Nephron (organoid): Measurements from ENCODE around the gene MMAA.
A peak's percentile ranks its signal among the peaks of the same experiment; 100 is the strongest.
"Not testable (repeated sequence)": the region's sequence is repeated elsewhere in the genome, so short reads cannot be mapped to it uniquely, and the experiment has no call there.

Source experiments
- H3K27ac Mint-ChIP-seq, 3 experiments: 2 replicates each; pipeline ENCODE4 v1.8.0; 2020; ENCODE audit warnings: mixed read lengths in 3 of 3, mild to moderate bottlenecking in 2 of 3, moderate library complexity in 1 of 3
- H3K27me3 Mint-ChIP-seq: 2 replicates; pipeline ENCODE4 v1.8.0; 2021; ENCODE audit warnings: low read depth, mild to moderate bottlenecking, moderate library complexity, mixed read lengths
- H3K36me3 Mint-ChIP-seq: 2 replicates; pipeline ENCODE4 v1.8.0; 2020; ENCODE audit warnings: low read depth, mixed read lengths
- H3K4me1 Mint-ChIP-seq: 2 replicates; pipeline ENCODE4 v1.8.0; 2020; ENCODE audit warnings: mixed read lengths
- H3K4me3 Mint-ChIP-seq, 3 experiments: 2 replicates each; pipeline ENCODE4 v1.8.0; 2020; ENCODE audit warnings: mild to moderate bottlenecking in 3 of 3, mixed read lengths in 3 of 3, moderate library complexity in 2 of 3
- H3K9me3 Mint-ChIP-seq: 2 replicates; pipeline ENCODE4 v1.8.0; 2020; ENCODE audit warnings: mixed read lengths
- TF ChIP-seq, protein P1 (sequence below), 3 experiments: fragments of 200-600 bp; sonication (generic); IDR thresholded peaks; one replicate each; pipeline ENCODE4 v1.5.0; 2021; ENCODE audit warnings: antibody characterized with exemption in 3 of 3; ENCODE audit not compliant: unreplicated experiment in 3 of 3

The MMAA gene

DNA sequence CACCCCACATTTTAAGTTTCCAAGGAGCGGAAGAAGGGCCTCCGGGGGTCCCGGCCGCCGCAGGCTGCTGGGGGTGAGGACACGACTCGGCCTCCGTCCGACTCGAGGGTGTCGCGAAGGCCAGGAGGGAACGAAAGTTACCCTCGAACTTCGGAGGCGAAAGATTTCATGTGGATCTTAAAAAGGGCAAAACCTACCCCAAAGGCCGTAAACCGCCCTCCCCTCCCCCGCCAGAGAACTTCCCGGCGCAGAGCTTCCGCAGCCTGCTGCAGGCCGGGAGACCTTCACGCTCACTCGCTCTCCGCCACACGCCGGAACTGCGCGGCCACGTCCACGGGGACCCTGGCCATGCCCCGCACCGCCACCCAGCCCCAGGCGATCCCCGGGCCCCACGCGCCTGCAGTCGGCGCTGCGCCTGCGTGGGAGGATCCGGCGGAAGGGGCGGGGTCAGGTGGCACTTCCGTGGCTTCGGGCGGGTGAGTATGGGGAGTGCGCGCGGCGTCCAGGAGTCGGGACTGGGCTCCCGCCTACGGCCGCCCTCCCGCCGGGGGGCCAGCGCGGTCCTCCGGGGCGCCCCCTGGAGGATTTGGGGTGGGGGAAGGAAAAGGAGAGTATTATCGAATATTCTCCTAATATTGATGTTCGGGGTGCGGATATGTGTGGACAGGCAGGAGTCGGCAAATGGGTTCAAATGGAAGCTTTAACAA lies at the start of gene MMAA:
Gene MMAA (plus strand): TSS at position 454 of the 707 bp plus-strand sequence. CDS start 19,755 bp downstream, outside the sequence.
- H3K27ac Mint-ChIP-seq = peak within 1 kb of the TSS; percentile 98 to 100 (median 100)
- H3K9me3 Mint-ChIP-seq = peaks cover 12% of the 10 kb centered on the region
- H3K36me3 Mint-ChIP-seq = peaks cover 20% of the 10 kb centered on the region
- TF ChIP-seq, protein P1, sequence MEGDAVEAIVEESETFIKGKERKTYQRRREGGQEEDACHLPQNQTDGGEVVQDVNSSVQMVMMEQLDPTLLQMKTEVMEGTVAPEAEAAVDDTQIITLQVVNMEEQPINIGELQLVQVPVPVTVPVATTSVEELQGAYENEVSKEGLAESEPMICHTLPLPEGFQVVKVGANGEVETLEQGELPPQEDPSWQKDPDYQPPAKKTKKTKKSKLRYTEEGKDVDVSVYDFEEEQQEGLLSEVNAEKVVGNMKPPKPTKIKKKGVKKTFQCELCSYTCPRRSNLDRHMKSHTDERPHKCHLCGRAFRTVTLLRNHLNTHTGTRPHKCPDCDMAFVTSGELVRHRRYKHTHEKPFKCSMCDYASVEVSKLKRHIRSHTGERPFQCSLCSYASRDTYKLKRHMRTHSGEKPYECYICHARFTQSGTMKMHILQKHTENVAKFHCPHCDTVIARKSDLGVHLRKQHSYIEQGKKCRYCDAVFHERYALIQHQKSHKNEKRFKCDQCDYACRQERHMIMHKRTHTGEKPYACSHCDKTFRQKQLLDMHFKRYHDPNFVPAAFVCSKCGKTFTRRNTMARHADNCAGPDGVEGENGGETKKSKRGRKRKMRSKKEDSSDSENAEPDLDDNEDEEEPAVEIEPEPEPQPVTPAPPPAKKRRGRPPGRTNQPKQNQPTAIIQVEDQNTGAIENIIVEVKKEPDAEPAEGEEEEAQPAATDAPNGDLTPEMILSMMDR (IDR thresholded peaks at IDR 0.05; ENCODE audit: unreplicated experiment in 3 of 3) = peak; percentile 64 to 71 (median 70)
- H3K4me1 Mint-ChIP-seq = peaks cover 38% of the 10 kb centered on the region
- peak within 1 kb of the TSS; percentile 90 to 99 (median 98) for H3K4me3 Mint-ChIP-seq
- no peaks in the 10 kb centered on the region for H3K27me3 Mint-ChIP-seq

DNA sequence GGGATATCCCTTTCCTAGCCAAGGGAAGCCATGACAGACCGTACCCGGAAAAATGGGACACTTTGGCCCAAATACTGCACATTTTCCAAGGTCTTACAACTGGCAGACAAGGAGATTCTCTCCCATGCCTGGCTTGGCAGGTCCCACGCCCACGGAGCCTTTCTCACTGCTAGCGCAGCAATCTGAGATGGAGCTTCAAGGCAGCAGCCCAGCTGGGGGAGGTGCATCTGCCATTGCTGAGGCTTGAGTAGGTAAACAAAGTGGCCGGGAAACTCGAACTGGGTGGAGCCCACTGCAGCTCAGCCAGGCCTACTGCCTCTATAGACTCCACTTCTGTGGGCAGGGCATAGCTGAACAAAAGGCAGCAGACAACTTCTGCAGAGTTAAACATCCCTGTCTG lies 44.6 kb upstream of the MMAA start:
- not testable (repeated sequence) for H3K4me1 Mint-ChIP-seq, H3K36me3 Mint-ChIP-seq, H3K4me3 Mint-ChIP-seq, H3K27ac Mint-ChIP-seq, H3K27me3 Mint-ChIP-seq
- peaks cover 31% of the 10 kb centered on the region for H3K9me3 Mint-ChIP-seq

DNA sequence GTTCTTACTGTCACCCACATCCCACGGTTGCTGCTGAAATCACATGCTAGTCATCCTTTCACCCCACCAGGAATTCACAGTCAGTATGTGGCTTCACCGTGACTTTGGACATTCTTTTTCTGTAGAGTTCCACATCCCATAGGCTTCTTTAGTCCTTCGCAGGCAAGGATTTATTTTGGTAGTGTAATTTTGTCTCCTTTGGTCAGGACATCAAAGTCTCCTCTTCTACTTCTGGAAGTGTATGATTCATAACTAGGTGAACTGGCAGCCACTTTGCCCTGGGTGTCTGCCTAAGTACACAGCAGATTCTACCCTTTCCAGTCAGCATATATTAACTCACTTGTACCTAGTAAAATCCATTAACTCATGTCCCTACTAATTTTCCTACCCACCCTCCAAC lies 38.3 kb upstream of the MMAA start:
- no peaks in the 10 kb centered on the region for H3K36me3 Mint-ChIP-seq
- H3K27ac Mint-ChIP-seq = no peak overlapping the region
- peaks cover 15% of the 10 kb centered on the region for H3K9me3 Mint-ChIP-seq
- TF ChIP-seq, protein P1 (IDR thresholded peaks at IDR 0.05; ENCODE audit: unreplicated experiment in 3 of 3) = no peak
- peaks cover 10% of the 10 kb centered on the region for H3K27me3 Mint-ChIP-seq
- H3K4me1 Mint-ChIP-seq = no peaks in the 10 kb centered on the region
- no peak overlapping the region for H3K4me3 Mint-ChIP-seq

DNA sequence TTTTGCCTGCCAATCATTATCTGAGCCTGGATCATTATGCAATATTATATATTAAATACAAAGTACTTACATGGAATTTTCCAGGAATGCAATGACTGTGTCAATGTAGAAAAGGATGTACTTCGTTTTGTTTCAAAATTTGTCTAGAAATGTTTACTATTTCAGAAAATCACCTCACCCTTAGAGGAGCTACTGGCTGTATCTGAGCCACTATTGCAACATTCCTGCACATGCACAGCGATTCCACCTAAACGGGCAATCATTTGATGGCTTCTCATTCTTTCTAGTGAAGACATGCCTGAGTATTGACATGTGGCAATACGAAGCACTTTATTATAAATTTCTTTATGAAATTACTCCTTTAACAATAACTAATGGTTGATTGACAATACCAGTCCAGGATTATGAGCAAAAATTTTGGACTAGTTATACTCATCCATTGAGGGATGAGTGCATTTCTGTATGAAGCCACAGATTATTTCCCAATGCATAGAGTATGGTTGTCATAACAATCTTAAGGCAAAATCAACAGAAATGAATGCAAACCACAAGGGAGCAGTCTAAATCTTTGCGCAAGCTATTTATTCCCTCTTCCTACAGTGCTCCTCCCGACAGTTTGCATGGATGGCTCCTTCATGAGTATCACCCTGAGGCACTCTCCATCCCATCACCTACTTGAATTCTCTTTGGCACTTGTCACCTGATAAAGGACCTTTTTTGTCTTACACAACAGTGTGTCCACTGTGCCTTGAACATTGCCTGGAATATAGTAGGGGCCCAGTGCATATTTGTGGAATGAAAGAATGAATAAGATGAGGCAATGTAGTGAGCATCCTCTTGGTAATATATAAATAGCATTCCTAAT lies 35.8 kb upstream of the MMAA start:
- peaks cover 7% of the 10 kb centered on the region for H3K27me3 Mint-ChIP-seq
- no peaks in the 10 kb centered on the region for H3K4me1 Mint-ChIP-seq
- H3K9me3 Mint-ChIP-seq = peaks cover 11% of the 10 kb centered on the region
- TF ChIP-seq, protein P1 (IDR thresholded peaks at IDR 0.05; ENCODE audit: unreplicated experiment in 3 of 3) = no peak
- no peak overlapping the region for H3K4me3 Mint-ChIP-seq
- H3K27ac Mint-ChIP-seq = no peak overlapping the region
- no peaks in the 10 kb centered on the region for H3K36me3 Mint-ChIP-seq

DNA sequence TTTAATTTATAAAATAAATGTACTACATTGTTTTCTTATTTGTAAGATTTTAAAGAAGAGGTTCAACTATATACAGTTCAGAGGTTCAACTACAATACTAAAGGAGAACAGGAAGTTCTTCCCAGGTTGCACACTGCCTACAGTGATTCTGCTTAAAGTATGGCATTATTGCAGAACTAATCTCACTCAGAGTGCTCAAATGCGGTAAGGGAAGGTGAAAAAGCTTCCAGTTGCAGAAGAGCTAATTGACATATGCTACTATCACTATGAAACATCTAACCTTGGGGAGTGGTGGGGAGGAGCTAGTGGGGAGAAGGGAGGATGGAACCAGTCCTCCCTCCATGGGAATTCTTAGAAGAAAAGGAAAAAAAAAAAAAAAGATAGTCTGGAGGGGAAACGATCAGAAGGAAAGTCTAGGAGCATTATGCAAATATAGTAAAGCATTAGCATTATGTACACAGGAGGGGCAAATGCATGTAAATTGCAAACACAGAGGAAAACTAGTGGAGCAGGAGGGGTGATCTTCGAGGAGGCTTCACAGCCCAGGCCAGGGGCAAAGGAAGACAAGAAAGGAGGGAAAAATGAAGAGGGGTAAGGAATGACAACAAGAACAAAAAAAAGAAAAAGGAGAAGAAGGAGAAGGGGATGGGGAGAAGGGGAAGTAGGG lies 32.0 kb upstream of the MMAA start:
- TF ChIP-seq, protein P1 (IDR thresholded peaks at IDR 0.05; ENCODE audit: unreplicated experiment in 3 of 3) = no peak
- no peak overlapping the region for H3K27ac Mint-ChIP-seq
- H3K4me1 Mint-ChIP-seq = no peaks in the 10 kb centered on the region
- peaks cover 7% of the 10 kb centered on the region for H3K27me3 Mint-ChIP-seq
- no peak overlapping the region for H3K4me3 Mint-ChIP-seq
- no peaks in the 10 kb centered on the region for H3K36me3 Mint-ChIP-seq
- H3K9me3 Mint-ChIP-seq = peaks cover 8% of the 10 kb centered on the region

DNA sequence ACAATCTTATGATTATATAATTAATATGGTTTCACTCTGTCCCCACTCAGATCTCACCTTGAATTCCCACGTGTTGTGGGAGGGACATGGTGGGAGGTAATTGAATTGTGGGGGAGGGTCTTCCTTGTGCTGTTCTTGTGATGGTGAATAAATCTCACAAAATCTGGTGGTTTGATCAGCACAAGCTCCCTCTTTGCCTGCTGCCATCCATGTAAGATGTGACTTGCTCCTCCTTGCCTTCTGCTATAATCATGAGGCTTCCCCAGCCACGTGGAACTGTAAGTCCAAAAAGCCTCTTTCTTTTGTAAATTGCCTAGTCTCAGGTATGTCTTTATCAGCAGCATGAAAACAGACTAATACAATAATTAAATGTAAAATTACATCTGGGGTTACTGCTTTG lies 29.8 kb upstream of the MMAA start:
- not testable (repeated sequence) for H3K27ac Mint-ChIP-seq, H3K27me3 Mint-ChIP-seq, H3K4me1 Mint-ChIP-seq, H3K36me3 Mint-ChIP-seq, H3K4me3 Mint-ChIP-seq
- H3K9me3 Mint-ChIP-seq = peaks cover 25% of the 10 kb centered on the region
